ENCODE results near the gene SRSF2.

- TF ChIP-seq TAF1 (IDR thresholded peaks at IDR 0.05; ENCODE audit: borderline replicate concordance, low read depth, low read length) (no peak), POLR2A (IDR thresholded peaks at IDR 0.05; ENCODE audit: low read depth, low read length) (no peak), POLR2AphosphoS5 (IDR thresholded peaks at IDR 0.05; ENCODE audit: low read depth, low read length) (no peak)
Observed at GRCh38 chr17:76744747-76745146, 7.6 kb upstream of the SRSF2 start.
